KOPT-K1 (cell line): ENCODE results near the gene C1orf74.

Experiments used
- H3K27ac ChIP-seq: fragments of 200-600 bp; sonication (generic); 2 replicates; pipeline ENCODE4 v1.5.1; 2016; ENCODE audit warnings: antibody characterized with exemption, mild to moderate bottlenecking, low read depth, low read length; ENCODE audit not compliant: poor library complexity, severe bottlenecking
- H3K36me3 ChIP-seq: fragments of 200-600 bp; sonication (generic); 2 replicates; pipeline ENCODE4 v1.5.1; 2017; ENCODE audit warnings: antibody characterized with exemption, mild to moderate bottlenecking, low read length, moderate library complexity; ENCODE audit not compliant: insufficient read depth
- H3K9me3 ChIP-seq: fragments of 200-600 bp; sonication (generic); 2 replicates; pipeline ENCODE4 v1.5.1; 2017; ENCODE audit warnings: antibody characterized with exemption, low read length, mild to moderate bottlenecking; ENCODE audit not compliant: insufficient read depth, poor library complexity, severe bottlenecking

Gene C1orf74

DNA sequence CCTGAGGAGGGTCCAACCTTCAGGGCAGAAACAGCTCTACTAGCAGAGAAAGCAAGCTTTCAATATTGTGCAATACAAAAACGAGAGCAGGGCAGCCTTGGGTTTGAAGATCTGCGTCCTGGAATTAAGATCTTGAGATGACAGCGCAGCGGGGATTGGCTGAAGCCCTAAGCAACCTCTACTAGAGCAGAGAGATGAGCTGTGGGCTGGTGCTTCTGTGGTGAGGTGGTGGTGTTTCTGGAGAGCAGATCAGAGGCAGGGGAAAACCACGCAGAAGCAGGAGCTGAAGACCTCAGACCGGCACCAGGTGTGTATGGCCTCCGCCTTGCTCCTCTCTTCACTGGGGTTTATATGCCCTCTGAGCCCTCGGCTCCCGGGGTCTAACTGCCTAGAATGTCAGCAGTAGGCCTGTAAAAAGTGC, 16.0 kb downstream of the C1orf74 start:
- peaks cover 56% of the 10 kb centered on the region for H3K36me3 ChIP-seq
- peak overlapping the region; percentile 88 for H3K27ac ChIP-seq
- H3K9me3 ChIP-seq, result no peaks in the 10 kb centered on the region

GRCh38 chr1:209767706-209768105, 16.7 kb downstream of the C1orf74 start:
- H3K27ac ChIP-seq, result peak overlapping the region; percentile 88
- H3K36me3 ChIP-seq, result peaks cover 56% of the 10 kb centered on the region
- H3K9me3 ChIP-seq, result no peaks in the 10 kb centered on the region

DNA sequence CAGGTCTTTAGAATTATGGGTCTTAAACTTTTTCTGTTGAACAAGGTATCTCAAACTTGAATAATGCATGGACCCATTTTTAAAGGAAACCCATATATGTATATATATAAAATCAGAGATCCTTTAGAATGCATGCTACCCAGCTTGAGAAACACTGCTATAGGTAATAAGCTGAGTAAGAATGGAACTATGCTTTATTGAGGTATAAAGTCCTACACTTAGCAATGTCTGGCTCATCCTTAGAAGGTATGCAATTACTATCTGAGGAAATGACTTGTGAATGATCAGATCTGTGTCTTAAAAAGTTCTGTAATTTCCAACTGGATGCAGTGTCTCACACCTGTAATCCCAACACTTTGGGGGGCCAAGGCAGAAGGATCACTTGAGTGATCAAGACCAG, 17.3 kb downstream of the C1orf74 start:
- Histone ChIP-seq H3K36me3 (peaks cover 56% of the 10 kb centered on the region), H3K27ac (peak overlapping the region; percentile 88)

DNA sequence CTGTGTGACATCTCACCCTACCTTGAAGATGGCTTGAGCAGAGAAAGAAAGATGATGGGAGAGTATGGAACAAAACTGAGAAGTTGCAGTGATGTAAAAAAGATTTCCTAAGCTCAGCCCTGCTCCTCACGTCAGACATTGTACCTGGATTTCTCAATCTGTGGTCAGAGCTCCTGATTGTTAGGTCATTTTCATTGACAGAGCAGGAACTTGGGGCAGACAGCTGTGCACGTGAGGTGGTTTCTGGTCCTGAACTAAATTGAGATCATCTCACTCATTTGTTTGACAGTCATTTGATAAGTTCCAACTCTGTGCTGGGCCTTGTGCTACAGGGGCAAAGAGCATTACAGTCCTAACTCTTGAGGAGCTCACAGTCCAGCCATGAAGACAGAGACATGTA, 18.3 kb downstream of the C1orf74 start:
- Histone ChIP-seq H3K27ac (no peak overlapping the region), H3K9me3 (no peaks in the 10 kb centered on the region), H3K36me3 (peaks cover 66% of the 10 kb centered on the region)

More for the DNA sequence above, 17.3 kb downstream of the C1orf74 start:
- H3K9me3 ChIP-seq, result no peaks in the 10 kb centered on the region

- Histone ChIP-seq H3K9me3 (no peaks in the 10 kb centered on the region), H3K36me3 (peaks cover 90% of the 10 kb centered on the region), H3K27ac (no peak overlapping the region)
These were observed 23.2 kb downstream of the C1orf74 start for GRCh38 chr1:209761011-209761635.

- Histone ChIP-seq H3K36me3 (peaks cover 78% of the 10 kb centered on the region), H3K27ac (no peak overlapping the region), H3K9me3 (no peaks in the 10 kb centered on the region)
These were observed 24.5 kb downstream of the C1orf74 start for GRCh38 chr1:209759829-209760359.

DNA sequence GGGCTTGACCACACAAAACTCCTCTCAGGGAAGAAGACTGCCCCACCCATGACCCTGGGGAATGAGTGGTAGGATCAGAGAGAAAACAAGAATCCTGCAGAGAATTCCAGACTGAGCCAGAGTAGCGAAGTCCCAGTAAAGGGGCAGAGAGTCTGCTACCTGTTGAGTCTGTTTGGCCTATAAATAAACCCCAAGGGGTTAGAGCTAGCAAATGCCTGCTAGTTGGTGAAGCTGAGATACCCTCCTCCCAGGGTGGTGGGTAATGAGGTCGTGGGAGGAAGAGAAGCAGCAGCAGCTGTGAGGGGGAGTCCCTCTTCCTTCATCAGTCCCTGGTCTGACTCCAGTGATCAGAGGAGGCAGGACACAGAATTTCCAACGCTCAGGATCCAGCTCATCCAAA, 26.0 kb downstream of the C1orf74 start:
- Histone ChIP-seq H3K27ac (peak overlapping the region; percentile 100), H3K9me3 (no peaks in the 10 kb centered on the region), H3K36me3 (peaks cover 63% of the 10 kb centered on the region)

- H3K36me3 ChIP-seq, result peaks cover 47% of the 10 kb centered on the region
- peak overlapping the region; percentile 100 for H3K27ac ChIP-seq
- no peaks in the 10 kb centered on the region for H3K9me3 ChIP-seq
These were observed 27.5 kb downstream of the C1orf74 start for GRCh38 chr1:209756615-209757445.

DNA sequence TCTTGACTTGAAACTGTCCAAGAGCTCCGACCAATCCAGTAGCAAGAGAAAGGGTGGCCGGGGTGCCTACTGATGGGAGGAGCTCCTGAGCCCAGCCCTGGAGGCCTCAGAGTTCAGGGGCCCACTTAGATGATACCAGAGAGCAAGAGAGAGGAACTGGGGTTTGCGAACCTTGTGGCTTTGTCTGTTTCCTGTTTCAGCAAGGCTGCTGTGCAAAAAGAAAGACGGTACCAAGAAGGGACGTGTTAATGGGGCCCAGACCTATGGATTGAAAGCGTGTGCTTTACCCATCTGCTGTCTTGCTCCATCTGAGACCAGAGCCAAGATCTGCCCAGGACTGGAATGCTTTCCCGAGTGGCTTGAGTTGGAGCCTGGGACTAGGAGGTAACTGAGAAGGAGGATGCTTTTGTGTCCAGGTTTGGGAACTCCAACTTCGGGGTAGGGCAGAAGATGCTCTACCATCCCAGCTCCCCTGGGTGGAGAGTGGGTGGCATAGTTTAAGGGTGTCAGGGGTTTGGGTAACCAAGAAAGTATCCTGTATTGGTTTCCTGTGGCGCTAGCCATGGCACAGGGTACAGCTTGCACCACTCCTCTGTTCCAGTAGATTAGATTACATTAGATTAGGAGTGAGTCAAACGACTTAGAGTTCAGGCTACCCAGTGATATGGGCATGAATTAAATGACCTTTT, 28.3 kb downstream of the C1orf74 start, which contains the start of gene TRAF3IP3:
TRAF3IP3 (plus strand) TSS at position 128 of the 689 bp plus-strand sequence. CDS start 3,987 bp downstream, outside the sequence.
- no peaks in the 10 kb centered on the region for H3K9me3 ChIP-seq
- peak within 1 kb of the TSS; percentile 100 for H3K27ac ChIP-seq
- H3K36me3 ChIP-seq, result peaks cover 40% of the 10 kb centered on the region

DNA sequence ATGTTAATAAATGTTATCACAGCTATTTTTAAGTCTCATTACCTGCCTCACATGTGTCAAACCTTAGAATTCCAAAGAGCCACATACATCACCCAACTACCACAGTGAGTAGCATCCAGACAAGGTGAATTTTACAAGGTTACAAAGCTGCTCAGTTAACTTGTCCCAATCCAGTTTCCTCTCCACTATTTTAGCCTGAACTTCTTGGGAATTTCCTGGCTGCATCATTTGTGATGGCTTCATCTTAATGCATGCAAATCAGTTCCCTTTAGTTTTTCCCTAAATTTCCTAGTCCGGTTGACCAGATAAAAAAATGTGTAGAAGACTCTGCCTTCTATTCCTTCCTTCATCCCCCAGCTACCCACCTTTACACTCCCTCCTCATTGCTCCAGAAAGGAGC, 29.1 kb downstream of the C1orf74 start:
- peak overlapping the region; percentile 100 for H3K27ac ChIP-seq
- peaks cover 31% of the 10 kb centered on the region for H3K36me3 ChIP-seq
- H3K9me3 ChIP-seq, result no peaks in the 10 kb centered on the region

DNA sequence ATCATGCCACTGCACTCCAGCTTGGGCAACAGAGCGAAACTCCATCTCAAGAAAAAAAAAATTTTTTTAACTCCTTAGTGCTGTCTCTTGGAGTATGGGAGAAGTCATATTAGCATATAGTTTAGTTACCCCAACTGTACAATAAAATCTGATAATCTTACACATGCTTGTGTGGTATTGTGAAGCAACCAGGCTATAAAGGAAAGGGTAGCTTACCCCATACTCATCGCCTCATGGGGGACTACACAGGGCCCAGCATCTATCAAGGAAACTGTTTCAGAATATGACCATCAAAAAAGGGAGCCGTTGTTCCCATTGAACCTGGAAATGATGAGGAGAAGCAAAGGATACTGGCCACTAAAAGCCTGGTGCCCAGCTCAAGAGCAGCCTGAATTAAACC, 31.5 kb downstream of the C1orf74 start:
- no peaks in the 10 kb centered on the region for H3K9me3 ChIP-seq
- H3K36me3 ChIP-seq, result peaks cover 8% of the 10 kb centered on the region; the same call in 1 of the 2 replicates
- no peak overlapping the region for H3K27ac ChIP-seq

DNA sequence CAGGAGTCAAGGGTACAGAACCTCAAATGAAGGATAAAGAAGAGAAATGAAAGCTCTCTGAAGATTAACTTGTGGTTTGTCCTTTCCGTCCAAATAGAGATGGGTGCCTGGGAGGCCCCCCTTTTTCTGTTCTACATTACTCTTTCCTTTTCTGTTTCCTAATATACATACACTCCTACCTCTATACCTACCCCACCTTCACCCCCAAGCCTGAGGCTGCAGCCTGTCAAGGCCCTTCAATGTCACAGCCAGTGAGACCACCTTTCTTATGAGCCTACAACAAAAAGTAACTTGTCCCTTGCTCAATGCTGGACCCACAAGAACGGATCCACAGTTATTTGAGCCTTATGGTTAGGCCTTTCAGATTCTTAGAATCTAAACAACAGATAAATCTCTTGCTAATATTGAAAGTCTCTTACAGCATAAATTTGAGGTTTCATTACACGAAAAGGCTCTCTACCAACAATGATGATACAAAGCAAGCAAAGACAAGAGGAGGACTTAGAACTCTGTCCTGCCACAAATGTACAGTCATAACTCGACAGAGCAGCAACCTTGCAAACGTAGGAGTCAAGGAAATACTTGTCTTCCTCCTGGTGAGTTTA, 32.6 kb downstream of the C1orf74 start:
- H3K27ac ChIP-seq, result peak overlapping the region; percentile 48
- no peaks in the 10 kb centered on the region for H3K9me3 ChIP-seq
- H3K36me3 ChIP-seq, result no peaks in the 10 kb centered on the region

- Histone ChIP-seq H3K36me3 (no peaks in the 10 kb centered on the region), H3K27ac (no peak overlapping the region), H3K9me3 (no peaks in the 10 kb centered on the region)
These were observed 34.6 kb downstream of the C1orf74 start for GRCh38 chr1:209749670-209750323.

- no peaks in the 10 kb centered on the region for H3K9me3 ChIP-seq
- no peak overlapping the region for H3K27ac ChIP-seq
- no peaks in the 10 kb centered on the region for H3K36me3 ChIP-seq
These were observed 35.2 kb downstream of the C1orf74 start for GRCh38 chr1:209749205-209749604.
